Measurements from ENCODE around the gene FOXP1. TPM values are rescaled to one million over a fixed set of nuclear protein-coding genes. Genes with fewer than 3 reads are reported as not detected.

Gene FOXP1
- total RNA-seq, 1 experiment from 2014 or later: 75.3 TPM

DNA sequence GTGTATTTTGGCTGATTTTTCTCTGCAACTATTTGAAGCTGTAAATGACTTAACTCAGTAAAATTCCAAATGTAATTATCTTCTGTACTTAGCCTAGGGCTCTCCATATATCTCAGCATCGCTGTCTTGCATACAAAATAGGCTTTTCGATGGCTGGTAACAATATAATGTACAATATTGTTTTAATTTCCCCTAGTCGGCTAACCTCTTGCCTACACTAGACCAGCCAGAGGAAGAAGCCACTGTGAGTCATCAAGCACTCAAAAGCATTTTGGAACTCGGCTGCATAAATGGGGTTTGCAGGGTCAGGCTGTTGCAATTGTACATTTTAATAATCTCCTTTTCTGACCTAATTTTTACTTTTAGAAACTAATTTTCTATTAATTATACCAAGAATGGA lies 583.8 kb downstream of the FOXP1 start:
- H3K4me3 Mint-ChIP-seq: no peak overlapping the region
- peaks cover 15 to 17% of the 10 kb centered on the region in 2 experiments for H3K4me1 Mint-ChIP-seq
- Histone ChIP-seq H3K27ac (ENCODE audit: insufficient read length, low read depth, low read length) (no peak overlapping the region), H2BK12ac (ENCODE audit: insufficient read length, low read depth, low read length) (no peak overlapping the region), H3K4ac (ENCODE audit: low read depth, low read length) (no peak overlapping the region), H3K79me1 (ENCODE audit: insufficient read depth, low read depth, low read length, poor library complexity, severe bottlenecking) (no peaks in the 10 kb centered on the region), H4K91ac (ENCODE audit: insufficient read length, low read depth, low read length) (no peak overlapping the region), H4K8ac (replicated peaks; ENCODE audit: insufficient read length, low read depth, low read length) (no peak overlapping the region), H3K4me1 (ENCODE audit: insufficient read depth, low read length) (no peaks in the 10 kb centered on the region; the same call in 1 of the 2 replicates), H4K5ac (ENCODE audit: insufficient read length, low read depth, low read length) (no peak overlapping the region), H3K14ac (ENCODE audit: insufficient read depth, low read length) (no peak overlapping the region), H3K9ac (ENCODE audit: extremely low read depth, insufficient read length, low read length) (no peak overlapping the region), H2BK120ac (ENCODE audit: low read depth, low read length, poor library complexity, severe bottlenecking) (no peak overlapping the region), H2AK5ac (ENCODE audit: insufficient read length, low read length) (no peak overlapping the region), H2BK20ac (ENCODE audit: low read depth, low read length, poor library complexity, severe bottlenecking) (no peak overlapping the region), H3K23me2 (ENCODE audit: insufficient read length, low read depth, low read length, poor library complexity, severe bottlenecking) (no peaks in the 10 kb centered on the region), H3T11ph (ENCODE audit: low read length) (no peak overlapping the region), H3K23ac (ENCODE audit: insufficient read length, low read depth, low read length) (no peak overlapping the region), H3K79me2 (ENCODE audit: insufficient read depth, low read length) (no peaks in the 10 kb centered on the region), H3K18ac (ENCODE audit: insufficient read length, low read depth, low read length) (no peak overlapping the region), H3K56ac (ENCODE audit: insufficient read length, low read depth, low read length) (no peak overlapping the region), H2BK15ac (ENCODE audit: low read depth, low read length) (no peak overlapping the region), H3K27me3 (ENCODE audit: insufficient read depth, low read length) (no peaks in the 10 kb centered on the region), H2AFZ (ENCODE audit: low read length) (no peak overlapping the region), H4K20me1 (ENCODE audit: control insufficient read depth, insufficient read depth, insufficient read length) (no peaks in the 10 kb centered on the region), H3K4me2 (ENCODE audit: insufficient read depth, insufficient read length, low read length) (no peak overlapping the region), H2BK5ac (ENCODE audit: insufficient read length, low read length) (no peak overlapping the region), H3K9me3 (ENCODE audit: control insufficient read depth, low read depth, low read length) (no peaks in the 10 kb centered on the region)
- peaks cover 0 to 15% (median 0%) of the 10 kb centered on the region in 3 experiments; a peak in 3 of 7 replicates for H3K36me3 Mint-ChIP-seq (ENCODE audit: insufficient read depth in 1 of 3, low read depth in 3 of 3)
- no peak for DNase-seq
- no peak overlapping the region for H3K27ac Mint-ChIP-seq
- no peaks in the 10 kb centered on the region for H3K27me3 Mint-ChIP-seq (ENCODE audit: low read depth)
- H3K9me3 Mint-ChIP-seq: no peaks in the 10 kb centered on the region
- no CpG with 5 or more reads among the region's 4 CpGs for WGBS (ENCODE audit: extremely low coverage, insufficient read length, low lambda C conversion rate)
- TF ChIP-seq, protein P1, sequence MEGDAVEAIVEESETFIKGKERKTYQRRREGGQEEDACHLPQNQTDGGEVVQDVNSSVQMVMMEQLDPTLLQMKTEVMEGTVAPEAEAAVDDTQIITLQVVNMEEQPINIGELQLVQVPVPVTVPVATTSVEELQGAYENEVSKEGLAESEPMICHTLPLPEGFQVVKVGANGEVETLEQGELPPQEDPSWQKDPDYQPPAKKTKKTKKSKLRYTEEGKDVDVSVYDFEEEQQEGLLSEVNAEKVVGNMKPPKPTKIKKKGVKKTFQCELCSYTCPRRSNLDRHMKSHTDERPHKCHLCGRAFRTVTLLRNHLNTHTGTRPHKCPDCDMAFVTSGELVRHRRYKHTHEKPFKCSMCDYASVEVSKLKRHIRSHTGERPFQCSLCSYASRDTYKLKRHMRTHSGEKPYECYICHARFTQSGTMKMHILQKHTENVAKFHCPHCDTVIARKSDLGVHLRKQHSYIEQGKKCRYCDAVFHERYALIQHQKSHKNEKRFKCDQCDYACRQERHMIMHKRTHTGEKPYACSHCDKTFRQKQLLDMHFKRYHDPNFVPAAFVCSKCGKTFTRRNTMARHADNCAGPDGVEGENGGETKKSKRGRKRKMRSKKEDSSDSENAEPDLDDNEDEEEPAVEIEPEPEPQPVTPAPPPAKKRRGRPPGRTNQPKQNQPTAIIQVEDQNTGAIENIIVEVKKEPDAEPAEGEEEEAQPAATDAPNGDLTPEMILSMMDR (conservative IDR thresholded peaks at IDR 0.05): no peak

Measured in H9 (cell line).